Measurements from ENCODE around the gene ARID1B. TPM values are rescaled to one million over a fixed set of nuclear protein-coding genes. Genes with fewer than 3 reads are reported as not detected.

ARID1B gene
- total RNA-seq, 1 experiment from 2014 or later, result 91.7 TPM

GRCh38 chr6:157079771-157080170 lies 302.6 kb downstream of the ARID1B start:
- Histone ChIP-seq H3K9me3 (ENCODE audit: control insufficient read depth, insufficient read depth, low read depth, low read length) (no peaks in the 10 kb centered on the region), H3K4me3 (ENCODE audit: low read depth in 2 of 2, low read length in 2 of 2) (no peak overlapping the region), H3K4me1 (ENCODE audit: control insufficient read depth, insufficient read depth, low read length) (peaks cover 10% of the 10 kb centered on the region; the same call in 1 of the 2 replicates), H3K27me3 (ENCODE audit: control insufficient read depth, insufficient read depth, low read length) (no peaks in the 10 kb centered on the region), H3K36me3 (ENCODE audit: control insufficient read depth, insufficient read depth, low read length) (0 out of 2 replicates have a peak, but pooled peaks cover 2% of the 10 kb centered on the region), H3K27ac (ENCODE audit: low read length) (no peak overlapping the region)
- CTCF ChIA-PET, result no interaction called here
- POLR2A ChIA-PET, result no interaction called here
- in situ Hi-C loops (cut with HindIII; ENCODE audit: low pct_unique_long_range_greater_than_20kb, low sequenced_read_pairs) (no loop called here), intact Hi-C loops (cut with micrococcal nuclease; ENCODE audit: unreplicated experiment) (no loop called here)
- DNase-seq (ENCODE audit: low read depth, low spot score) (no peak), ATAC-seq (no peak)
- TF ChIP-seq POLR2AphosphoS5 (IDR thresholded peaks at IDR 0.05; ENCODE audit: low read depth, low read length) (no peak), REST (IDR thresholded peaks at IDR 0.05; ENCODE audit: insufficient read depth in 1 of 2, low read depth in 2 of 2, low read length in 1 of 2) (no peak), TCF7L2 (IDR thresholded peaks at IDR 0.05; ENCODE audit: low read depth, low read length) (no peak), CTCF (IDR thresholded peaks at IDR 0.05) (no peak), SIN3A (IDR thresholded peaks at IDR 0.05; ENCODE audit: borderline replicate concordance, insufficient read depth, low read depth, low read length) (no peak)
- no TSS peak for BruUV-seq (replicated peaks)

GRCh38 chr6:157080986-157081391 lies 303.8 kb downstream of the ARID1B start:
- no peaks in the 10 kb centered on the region for H3K27me3 ChIP-seq (ENCODE audit: control insufficient read depth, insufficient read depth, low read length)

More at GRCh38 chr6:157080986-157081391, 303.8 kb downstream of the ARID1B start:
- intact Hi-C loops (cut with micrococcal nuclease; ENCODE audit: unreplicated experiment) (no loop called here), in situ Hi-C loops (cut with HindIII; ENCODE audit: low pct_unique_long_range_greater_than_20kb, low sequenced_read_pairs) (no loop called here)
- POLR2A ChIA-PET, result no interaction called here
- TF ChIP-seq TCF7L2 (IDR thresholded peaks at IDR 0.05; ENCODE audit: low read depth, low read length) (no peak), CTCF (IDR thresholded peaks at IDR 0.05) (no peak), REST (IDR thresholded peaks at IDR 0.05; ENCODE audit: insufficient read depth in 1 of 2, low read depth in 2 of 2, low read length in 1 of 2) (no peak), POLR2AphosphoS5 (IDR thresholded peaks at IDR 0.05; ENCODE audit: low read depth, low read length) (no peak), SIN3A (IDR thresholded peaks at IDR 0.05; ENCODE audit: borderline replicate concordance, insufficient read depth, low read depth, low read length) (no peak)
- CTCF ChIA-PET, result no interaction called here
- Histone ChIP-seq H3K27ac (ENCODE audit: low read length) (no peak overlapping the region), H3K9me3 (ENCODE audit: control insufficient read depth, insufficient read depth, low read depth, low read length) (no peaks in the 10 kb centered on the region), H3K36me3 (ENCODE audit: control insufficient read depth, insufficient read depth, low read length) (0 out of 2 replicates have a peak, but pooled peaks cover 3% of the 10 kb centered on the region), H3K4me1 (ENCODE audit: control insufficient read depth, insufficient read depth, low read length) (peaks cover 7% of the 10 kb centered on the region; the same call in 1 of the 2 replicates), H3K4me3 (ENCODE audit: low read depth in 2 of 2, low read length in 2 of 2) (no peak overlapping the region)
- no TSS peak for BruUV-seq (replicated peaks)
- no peak for ATAC-seq
- no peak for DNase-seq (ENCODE audit: low read depth, low spot score)
